AG20443 (cell line): ENCODE results near the gene ADAMTS1.
A peak's percentile ranks its signal among the peaks of the same experiment; 100 is the strongest.

Experiments used
- DNase-seq: peaks from one replicate; pipeline ENCODE4 v3.0.0; 2012; ENCODE audit warnings: low spot score, mixed read lengths

Gene ADAMTS1

DNA sequence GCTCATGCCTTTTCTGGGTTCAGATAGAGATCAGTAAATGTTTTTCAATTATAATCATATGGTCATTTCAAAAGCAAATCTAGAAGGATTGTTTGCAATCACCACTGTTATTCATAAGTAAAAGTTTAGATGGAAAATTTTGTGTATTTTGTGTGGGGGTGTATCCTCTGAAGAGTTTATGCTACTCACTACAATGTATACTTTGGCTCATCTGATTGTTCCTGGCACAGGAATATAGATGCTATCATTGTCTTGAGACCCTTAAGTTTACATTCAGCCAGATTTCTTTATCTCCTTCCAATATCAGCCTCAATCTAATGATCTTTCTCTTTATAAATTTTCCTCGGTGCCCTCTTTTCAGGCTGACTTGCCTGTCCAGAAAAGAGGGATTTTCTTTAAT, 33.0 kb downstream of the ADAMTS1 start:
- no peak for DNase-seq

DNA sequence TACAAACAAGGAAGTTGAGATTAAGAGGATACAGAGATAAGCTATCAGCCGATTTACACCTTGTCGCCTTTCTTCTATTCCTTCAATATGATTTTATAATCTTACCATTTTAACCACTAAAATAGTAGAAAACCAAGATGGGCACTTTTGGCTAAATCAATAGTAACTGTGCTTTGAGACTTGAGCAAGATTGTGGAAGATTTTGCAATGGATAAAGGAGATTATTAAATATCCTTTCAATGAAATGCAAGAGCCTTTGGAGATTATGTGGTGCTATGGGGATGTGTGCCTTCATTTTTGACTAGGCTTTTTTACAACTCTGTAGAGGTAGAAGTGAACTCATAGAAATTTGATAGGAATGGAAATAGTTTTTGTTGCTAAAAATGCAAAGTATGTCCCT, 33.7 kb downstream of the ADAMTS1 start:
- no peak for DNase-seq

DNA sequence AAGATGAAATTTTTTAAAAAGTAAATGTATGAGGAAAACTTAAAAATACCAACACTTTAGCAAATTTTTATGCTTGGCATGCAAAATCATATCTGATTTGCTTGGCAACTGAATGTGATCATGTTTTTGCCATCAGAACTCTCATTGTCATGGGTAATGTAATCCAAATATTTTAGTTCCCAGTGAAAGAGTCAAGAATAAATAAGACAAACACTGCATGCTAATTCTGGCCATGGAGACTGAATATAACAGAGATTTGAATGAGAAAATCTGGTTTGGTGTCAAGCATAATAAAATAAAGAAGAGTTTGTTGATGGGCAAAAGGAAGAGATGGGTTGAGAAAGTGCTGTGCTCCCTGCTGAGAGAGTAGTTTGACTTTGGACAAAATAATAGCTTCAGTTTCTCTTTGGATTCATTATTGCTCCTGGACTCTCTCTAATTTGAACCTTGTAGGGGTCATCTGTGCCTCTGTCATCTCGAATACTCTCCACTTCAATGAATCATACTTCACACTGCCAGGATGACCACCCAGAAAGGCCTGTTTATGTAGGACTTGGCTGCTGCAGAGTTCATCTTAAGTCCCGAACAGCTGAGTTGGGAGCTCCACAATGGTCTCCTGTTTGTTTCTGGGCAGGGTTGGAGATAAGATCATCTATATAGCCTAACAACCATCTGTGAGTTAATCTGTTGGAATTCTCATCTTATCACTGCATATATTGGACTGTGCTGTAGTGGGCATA, 34.4 kb downstream of the ADAMTS1 start:
- no peak for DNase-seq

DNA sequence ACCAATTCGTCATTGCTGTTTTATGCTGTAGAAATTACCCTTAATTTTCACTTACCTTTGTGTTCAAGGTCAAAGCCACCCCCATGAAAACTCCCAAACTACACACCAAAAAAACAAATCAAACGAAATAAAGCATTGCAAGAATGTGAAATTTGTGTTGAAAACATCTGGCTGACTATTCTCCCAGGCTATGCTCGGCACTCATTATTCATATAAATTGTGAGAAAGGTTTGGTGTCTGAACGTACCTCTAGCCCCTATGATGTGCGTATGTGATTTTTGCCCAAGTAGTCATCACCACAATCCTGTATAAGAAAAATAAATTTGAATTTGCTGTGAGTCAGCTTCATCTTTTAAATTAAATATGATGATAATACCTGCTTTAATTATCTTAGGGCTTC, 34.9 kb downstream of the ADAMTS1 start:
- DNase-seq, result no peak

DNA sequence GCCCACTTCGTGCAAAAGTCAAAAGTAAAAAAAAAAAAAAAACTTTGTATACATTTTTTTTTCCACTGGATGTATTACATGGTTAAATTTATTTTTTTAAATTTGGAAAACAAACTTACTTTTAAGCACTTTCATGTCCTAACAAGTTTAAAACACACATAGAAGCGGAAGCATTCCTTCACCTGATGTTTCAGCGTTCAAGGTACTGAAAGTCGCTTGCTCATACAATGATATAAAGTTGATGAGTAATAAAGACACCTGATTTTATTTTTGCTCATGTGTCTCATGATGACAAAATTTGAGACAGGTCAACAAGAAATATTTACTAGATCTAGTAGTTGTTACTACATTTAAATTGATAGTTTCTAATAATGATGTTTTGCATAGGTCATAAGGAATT, 35.5 kb downstream of the ADAMTS1 start:
- DNase-seq, result no peak

DNA sequence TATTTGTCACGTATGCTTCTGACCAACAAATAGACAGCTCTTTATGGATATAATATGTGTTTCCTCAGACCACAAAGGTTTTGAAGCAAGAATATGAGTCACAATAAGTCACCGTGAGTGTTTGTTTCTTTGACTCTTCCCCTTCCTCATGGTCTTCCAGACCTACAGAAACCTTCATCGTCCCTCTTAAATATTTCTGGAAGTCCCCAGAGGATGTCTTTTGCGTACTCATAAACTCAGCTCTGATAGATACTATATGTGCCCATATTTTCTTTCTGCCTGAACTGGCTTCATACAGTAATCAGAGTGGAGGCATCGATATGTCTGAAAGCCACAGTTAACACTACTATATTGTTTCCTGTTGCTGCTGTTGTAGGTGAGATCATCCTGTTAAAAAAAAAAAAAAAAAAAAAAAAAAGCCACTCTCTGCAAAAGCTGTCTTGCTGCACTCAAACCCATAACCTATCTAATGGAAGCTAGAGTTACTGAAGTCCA, 38.4 kb downstream of the ADAMTS1 start:
- DNase-seq, result no peak

DNA sequence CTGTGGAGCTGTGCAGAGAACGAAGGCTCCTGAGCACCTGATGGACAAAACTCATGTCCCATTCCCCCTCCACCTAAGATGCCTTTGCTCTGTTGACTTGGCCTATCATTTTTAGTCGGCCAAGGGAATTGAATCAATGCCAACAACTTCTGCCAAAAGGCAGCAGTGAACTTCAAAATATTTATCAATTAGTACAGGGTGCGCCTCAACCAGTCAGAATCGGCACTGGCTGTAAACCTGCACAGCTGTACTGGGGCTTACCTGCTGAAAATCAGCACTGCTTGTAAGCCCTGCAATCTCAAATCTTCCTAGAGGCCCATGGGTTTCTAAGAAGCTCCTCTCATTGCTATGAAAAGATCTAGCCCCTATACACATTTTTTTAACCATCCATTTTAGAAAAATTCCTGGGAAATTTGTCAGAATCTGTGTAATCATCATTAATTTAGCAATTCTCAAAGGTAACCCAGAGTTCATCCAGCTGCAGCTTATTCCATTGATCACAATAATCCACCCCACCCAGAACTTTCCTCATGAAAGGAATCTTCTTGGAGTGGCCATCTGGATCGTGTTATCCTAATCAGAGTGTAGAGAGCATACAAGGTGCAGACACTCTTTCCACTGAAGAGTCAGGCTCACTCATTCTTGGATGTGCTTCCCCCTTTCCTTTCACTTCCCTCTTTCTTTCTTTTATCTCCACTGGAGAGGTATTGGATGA, 40.2 kb downstream of the ADAMTS1 start:
- peak; percentile 28 for DNase-seq

DNA sequence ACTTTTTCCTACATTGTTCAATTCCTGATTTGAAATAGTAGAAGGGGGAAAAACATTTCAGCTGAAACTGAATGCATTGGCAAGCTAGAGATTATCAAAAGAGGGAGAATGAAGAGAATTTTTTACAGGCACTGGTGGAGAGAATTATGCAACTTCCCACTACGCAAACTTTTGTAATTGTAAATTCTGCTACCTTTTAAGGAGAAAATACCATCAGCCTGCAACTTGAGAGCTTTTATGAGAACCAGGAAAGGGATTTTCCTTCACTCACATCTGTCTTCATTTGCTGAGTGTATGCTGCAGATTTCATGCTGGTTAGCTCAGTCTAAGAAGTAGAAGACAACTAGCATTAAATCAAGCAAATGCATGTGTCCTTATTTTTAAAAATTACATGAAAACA, 43.7 kb downstream of the ADAMTS1 start:
- DNase-seq, result peak; percentile 53

DNA sequence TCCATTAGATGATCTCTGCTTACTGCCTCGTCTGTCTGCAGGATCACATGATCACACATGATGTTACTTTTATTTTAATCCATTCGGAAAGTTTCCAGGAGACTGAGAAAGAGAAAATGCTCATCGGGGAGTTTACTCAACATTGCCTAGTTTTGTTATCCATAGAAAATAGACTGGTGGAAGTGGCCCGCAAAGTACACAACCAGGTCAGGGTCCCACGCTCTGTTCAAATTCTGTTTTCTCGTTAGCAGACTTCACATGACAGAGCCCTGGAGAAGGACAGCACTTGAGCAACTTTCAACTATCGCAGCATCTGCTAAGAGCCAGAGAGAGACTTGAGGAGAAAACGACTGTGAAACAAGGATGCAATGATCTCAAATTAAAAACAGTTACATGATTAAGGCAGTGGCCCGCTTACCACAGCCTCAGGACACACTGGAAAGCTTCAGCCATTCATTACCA, 44.2 kb downstream of the ADAMTS1 start:
- DNase-seq, result peak; percentile 46

DNA sequence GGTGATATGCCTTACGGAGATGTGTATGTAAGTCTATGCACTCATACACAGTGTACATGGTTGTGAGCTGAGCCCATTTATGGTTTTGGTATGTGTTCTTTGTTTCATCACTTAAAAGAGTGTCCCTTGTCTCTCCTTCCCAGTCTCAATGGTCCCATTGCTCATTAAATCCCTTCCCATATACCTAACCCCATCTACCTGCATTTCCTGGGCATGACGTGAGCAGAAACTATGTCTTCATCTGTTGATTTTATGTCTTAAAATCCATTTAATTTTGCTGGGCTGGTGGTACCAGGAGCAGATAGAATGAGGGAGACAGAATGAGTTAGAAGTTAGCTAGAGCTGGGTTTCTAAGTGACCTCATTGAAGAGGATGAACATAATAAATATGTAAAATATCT, 44.8 kb downstream of the ADAMTS1 start:
- DNase-seq, result no peak

DNA sequence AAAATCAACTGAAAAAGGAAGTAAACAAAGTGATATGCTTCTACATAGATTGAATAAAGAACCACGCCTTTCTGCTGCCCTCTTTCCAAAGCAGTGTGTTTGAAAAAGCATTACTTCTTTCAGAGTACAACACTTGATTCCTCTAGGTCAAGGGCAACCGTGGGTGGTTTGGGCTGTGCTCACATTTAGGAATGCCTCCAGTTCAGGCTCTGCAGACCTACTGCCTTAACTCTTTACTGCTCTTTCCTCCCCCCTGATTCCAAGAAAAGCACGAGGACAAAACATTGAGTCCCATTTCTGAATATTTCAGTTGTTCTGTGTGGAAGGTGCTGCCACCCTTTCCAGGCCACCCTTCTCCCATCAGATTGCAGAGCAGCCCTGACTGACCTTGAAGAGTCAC, 45.2 kb downstream of the ADAMTS1 start:
- DNase-seq, result no peak

DNA sequence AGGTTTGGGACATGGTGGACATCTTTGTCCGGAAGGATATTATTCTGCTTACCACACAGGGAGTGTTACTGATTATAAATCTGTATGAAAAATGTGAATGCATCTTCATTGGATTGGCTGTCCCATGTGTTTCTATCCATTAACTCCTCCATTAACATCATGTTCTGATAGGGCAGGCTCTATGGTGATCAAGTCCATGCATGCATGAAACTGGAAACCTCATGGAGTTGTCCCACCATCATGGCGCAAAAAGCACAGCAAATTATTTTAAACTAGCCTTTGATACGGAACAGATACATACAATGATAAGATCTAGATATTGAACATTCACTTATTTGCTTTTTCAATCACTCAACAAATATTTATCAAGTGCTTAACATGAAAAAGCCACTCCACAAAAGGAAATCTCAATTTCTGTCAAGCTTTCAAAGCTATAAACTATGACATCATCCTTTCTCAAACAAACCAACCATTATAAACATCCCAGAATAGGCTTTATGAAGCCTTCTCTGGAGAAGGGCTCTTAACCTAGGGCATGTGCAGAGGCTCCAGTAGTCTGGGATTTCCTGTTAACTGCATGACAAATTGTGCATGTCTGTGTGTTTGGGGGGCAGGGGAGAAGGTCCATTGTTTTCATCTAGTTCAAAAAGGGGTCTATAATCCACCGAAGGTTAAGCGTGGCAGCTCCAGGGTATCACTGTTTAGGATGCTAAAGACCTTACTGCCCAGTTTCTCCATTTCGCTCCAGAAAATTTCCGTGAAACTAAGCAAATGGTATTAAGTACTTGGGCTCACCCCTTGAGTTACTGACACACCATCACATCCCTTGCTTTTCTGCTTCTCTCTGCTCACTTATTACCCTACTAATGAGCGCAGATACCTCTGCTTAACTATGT, 46.1 kb downstream of the ADAMTS1 start:
- no peak for DNase-seq

DNA sequence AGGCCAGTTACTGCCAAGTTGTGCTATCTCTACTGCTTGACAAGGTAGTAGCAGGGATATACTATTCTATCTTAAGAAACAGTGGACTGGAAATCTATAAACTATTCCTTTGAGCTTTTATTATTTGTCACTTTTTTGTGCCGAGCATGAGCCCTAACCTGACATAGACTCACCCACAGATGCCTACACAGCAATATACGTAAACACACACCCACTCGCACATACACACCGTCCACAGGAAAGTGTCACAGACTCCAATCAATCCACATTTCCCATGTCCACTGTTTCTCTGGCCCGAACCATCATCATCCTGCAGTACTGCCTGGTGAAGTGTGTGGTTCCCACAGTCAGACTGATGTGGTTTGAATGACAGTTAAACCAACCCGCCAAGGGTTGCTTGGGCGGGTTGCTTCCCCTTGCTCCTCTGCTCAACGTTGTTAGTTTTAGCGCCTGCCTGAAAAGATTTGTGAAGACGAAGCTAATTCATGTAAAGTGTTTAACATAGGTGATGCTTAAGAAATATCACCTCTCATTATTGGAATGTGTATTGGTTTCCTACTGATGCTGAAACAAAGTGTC, 47.2 kb downstream of the ADAMTS1 start:
- no peak for DNase-seq

DNA sequence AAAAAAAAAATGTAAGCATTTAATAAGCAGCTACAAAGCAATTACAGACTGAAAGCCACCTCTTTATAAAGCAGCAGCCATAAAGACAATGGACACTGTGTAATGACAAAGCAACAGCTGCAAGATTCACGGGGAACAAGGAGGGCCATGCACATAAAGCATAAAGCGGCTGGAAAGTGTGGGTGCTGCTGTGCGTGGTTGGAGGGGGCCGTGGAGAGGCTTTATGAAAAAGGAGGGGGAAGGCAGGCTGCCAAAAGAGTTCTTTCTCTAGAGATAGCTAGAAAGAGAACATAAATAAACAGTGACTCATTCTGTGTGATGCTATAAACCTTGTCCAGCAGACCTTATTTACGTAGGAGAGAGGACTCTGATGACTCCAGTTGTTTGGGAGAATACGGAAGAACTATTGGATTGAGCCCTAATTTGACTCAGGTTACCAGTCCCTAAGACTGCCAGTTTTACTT, 49.3 kb downstream of the ADAMTS1 start:
- peak; percentile 64 for DNase-seq

DNA sequence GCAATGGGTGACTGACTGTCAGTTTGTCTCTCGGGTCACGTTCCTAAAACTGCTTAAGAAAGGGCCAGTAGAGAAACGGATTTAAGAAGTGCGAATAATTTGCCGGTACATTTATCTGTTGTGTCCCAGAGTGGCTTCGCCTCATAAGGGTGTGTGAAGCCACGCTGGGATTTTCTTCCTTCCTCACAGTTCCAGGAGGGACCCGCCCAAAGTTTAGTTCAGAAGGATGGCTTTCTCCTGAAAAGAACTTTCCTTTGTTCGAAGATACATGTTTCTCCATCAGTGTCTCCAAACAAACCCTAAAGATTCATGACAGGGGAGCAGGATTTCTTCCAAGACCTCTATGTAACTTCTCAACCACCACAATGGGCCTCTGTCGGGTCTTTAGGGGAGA, 49.8 kb downstream of the ADAMTS1 start:
- DNase-seq, result no peak

DNA sequence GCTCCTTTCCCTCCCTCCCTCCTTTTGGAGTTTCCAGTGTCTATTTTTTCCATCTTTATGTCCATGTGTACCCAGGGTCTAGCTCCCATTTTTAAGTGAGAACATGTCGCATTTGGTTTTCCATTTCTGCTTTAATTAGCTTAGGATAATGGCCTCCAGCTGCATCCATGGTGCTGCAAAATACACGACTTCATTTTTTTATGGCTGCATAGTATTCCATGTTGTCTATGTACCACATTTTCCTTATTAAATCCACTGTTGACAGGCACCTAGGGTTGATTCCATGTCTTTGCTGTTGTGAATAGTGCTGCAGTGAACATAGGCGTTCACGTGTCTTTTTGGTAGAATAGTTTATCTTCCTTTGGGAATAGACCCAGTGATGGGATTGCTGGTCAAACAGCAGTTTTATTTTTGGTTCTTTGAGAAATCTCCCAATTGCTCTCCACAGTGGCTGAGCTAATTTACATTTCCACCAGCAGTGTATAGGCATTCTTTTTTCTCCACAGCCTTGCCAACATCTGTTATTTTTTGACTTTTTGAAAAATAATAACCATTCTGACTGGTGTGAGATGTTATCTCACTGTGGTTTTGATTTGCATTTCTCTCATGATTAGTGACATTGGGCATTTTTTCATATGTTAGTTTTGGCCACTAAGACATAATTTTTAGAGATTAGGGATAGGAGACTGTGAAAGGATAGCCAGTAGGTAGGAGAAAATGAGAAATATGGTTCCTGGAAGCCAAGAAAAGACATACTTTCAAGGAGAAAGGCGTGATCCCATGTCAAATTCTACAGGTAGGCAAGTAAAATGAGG, 50.4 kb downstream of the ADAMTS1 start:
- no peak for DNase-seq

DNA sequence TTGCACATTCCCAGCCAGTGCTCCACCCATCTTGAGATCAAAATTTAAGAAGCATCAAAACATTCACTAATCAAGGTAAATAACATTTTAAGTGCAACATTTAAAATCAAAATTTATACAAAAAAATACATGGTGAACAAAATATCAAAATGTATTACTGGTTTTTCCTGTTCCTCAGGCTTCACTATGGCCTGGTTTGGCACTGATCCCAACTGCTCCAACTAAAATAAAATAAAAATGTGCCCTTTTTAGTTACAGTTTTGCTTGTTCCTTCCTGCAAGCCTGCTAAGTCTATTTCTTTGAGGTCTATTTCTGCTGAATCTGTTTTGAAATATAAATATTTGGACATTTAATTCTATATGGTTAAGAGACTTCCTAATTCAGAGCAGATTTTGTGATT, 54.9 kb downstream of the ADAMTS1 start:
- no peak for DNase-seq

DNA sequence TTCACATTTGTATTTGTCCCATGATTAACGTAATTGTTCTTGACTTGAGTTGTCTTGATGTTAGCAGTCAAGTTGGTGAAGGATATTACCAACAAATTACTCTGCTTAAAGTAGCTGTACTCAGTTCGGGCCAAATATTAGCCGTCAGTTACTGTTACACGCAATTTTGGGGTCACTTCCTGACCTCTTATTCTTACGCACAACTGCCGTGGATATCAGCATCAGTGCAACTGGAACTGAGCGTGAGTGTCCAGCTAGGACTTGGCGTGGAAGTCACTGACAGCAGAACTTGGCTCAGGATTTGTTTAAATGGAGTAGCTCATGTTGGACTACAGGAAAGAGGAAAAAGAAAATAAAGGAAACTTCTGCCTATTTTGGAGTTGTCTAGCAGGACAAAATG, 56.4 kb downstream of the ADAMTS1 start:
- no peak for DNase-seq
